ENCODE data around the gene LY86.
A peak's percentile ranks its signal among the peaks of the same experiment; 100 is the strongest.

The LY86 gene

DNA sequence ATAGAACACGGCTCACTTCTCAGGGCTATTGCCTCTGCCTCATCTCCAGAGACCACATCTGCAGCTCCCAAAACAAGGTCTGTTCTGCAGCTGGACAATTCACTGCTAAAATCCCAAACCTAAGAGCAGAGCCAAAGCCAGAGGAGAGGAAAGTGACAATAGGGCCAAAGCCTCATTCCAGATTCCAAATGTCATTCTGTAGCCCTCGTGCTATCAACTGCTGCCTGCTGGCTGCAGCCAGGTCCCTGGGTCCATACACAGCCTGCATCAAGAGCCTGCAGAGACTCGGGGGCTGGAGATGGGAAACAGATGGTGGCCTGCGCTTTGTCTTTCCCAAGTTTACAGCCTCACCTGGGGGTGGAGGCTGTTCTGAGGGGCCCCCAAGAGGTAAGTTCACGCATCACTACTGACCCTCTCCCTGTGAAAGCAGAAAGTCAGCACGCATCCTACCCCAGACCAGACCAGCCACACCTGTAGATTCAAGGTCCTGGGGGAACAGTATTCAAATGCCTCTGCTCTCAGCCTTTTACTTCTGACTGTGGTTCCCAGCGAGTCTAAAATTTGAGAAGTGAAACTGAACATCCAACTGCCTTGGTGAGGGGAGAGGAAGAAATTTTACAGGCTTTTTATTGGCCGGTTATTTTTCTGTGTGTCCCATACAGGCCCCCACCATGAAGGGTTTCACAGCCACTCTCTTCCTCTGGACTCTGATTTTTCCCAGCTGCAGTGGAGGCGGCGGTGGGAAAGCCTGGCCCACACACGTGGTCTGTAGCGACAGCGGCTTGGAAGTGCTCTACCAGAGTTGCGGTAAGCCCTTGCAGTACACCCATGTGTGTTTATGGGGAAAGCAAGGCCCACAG lies at the start of gene LY86:
Gene LY86 (plus strand): TSS at position 657 of the 860 bp plus-strand sequence. CDS start 15 bp downstream, at position 672.
- DNase-seq, result no peak

DNA sequence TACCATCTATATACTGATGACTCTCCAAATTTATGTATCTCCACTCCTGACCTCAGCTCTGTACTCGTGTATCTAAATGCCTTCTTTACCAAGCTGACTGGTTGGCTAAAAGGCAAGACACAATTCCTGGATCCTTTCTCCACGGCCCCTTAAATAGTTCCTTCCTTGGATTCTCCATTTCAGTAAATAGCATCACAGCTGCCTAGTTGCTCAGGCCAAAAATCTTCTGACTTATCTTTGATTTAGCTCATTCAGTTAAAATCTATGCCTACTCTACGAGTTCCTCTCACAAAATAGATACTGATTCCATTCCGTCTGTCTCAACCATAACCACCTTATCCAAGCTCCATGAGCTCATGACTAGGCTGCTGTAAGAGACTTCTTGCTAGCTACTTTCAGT lies 49.5 kb upstream of the LY86 start:
- no peak for DNase-seq

DNA sequence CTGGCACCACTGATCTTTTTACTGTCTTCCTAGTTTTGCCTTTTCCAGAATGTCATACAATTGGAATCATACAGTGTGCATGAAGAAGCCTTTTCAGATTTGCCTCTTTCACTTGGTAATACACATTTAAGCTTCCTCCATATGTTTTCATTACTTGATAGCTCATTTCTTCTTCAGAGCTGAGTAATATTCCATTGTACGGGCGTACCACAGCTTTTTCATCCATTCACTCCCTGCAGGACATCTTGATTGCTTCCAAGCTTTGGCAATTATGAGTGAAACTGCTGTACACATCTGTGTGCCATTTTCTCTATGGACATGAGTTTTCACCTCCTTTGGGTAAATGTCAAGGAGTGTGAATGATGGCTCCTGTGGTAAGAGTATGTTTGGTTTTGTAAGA lies 46.2 kb upstream of the LY86 start:
- DNase-seq, result no peak

DNA sequence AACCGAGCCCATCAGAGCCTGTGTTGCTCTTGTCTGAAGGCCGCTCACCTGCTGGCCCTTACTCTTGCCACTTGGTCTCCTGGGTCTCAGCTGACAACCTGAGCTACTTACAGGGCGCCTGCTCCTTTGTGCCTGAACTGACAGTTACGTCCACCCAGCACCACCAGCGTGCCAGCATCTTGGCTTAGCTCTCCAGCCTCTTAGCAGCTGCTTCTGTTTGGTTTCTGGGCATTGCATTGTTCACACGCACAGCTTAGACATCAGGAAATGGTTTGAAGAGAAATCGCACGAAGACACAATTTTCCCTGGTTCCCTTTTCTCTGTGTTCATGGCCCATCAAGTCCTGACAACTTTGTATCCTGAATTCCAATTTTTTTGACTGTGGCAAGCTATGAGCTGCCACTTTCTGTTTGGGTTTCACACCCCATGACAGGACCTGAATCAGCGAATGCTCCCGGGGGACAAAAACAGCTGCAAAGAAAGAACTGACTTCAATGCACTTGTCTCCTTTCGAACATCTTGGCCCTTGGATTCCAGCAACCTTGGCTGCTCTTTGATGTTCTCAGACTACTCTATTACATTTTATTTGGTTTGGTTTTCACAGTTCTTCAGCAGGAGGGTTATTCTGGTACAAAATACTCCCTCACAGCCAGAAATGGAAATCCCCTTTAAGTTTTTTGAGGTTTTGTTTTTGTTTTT lies 45.2 kb upstream of the LY86 start:
- DNase-seq, result no peak

DNA sequence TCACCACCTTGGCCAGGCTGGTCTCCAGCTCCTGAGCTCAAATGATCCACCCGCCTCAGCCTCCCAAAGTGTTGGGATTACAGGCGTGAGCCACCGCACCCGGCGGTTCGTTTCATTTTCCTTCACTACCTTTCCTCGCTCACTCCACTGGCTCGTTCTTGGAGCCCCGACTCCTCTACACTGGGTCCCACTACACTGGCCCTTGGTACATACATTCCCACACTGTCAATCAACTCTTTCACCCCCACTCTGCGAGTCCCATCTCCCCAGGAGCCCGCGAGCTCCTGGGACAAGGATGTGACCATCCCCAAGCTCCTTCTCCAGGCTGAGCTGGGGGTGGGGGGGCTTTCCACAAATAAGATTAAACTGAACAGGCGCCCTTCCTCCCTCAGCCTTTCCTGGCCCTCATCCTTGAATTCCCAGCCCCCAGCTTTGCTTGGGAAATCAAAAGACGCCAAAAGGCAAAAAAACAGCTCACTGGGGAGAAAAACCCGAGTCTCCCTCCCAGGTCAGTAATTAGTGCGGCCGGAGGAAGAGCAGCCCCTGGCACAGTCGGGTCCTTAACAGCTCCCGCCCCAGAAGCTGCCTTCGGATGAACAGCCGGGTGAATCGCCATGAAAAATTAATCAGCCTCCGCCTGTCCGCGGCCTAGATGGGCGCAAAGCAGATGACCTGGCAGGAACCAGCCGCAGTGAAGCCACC lies 42.8 kb upstream of the LY86 start:
- DNase-seq, result no peak

DNA sequence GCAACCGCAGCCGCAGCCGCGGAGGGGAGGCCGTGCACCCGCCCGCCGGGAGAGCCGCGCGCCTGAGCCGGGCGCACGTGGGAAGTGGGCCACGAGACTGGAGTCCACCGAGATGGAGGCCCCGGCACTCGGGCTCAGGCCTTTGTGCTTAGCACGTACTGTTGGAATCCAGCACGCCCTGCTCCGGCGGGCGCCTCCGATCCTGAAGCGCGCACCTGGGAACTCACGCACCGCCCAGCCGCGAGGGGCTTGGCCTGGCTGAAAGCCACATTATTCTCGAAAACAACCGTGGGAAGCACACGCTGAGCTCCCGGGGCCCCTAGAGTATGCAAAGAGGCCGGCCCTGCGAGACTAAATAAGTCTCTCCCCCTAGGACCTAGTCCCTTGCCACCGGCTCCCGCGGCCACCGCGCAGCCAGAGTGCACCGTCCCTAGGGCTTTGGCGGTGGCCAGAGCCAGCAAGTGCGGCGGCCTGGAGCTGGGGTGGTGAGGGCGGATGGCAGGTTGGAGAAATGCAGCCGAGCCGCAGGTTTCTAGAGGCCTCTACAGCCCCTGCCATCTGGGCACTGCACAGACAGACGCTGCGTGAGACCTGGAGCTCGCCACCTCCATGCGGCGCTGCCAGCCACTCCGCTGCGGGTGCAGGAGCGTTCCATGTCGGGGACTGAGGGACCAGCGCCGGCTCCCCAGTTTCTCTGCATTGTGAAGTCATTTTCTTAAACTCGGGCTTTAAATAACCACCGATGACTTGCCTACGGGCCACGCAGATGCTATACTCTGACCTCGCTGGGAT lies 42.0 kb upstream of the LY86 start:
- peak; percentile 37 for DNase-seq

DNA sequence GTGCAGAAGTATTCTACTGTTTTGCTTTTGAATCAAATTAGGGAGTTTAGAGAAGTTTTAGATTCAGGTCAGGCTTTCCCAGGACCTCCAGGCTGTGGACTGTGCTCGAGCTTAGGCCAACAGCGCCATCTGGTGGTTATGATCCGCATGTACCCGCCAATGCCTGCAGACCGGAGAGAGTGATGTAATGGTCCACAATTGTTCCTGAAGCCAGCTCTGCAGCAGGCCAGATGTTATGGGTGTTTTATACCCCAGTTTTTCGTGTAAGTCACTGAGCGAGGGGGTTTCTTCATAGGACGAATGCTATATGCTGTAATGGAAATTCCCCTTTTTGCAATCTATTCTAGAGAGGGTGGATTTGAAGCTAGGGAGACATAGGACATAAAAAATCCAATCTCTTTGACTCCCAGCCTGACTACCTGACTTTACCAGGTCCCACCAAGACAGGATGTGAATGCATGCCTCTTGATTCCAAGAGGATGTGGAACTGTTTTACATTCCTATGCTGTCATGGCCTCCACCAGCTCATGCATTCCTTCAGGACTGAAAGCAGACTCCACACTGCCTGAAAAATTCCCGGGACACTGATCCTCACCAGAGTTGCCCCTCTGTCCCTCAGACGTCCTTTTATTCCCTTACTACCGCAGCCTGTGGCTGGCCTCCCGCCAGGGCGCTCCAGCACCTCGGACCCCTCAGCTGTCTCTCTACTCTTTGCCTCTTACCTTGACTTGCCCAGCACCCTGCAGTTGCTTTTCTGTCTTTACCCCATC lies 41.2 kb upstream of the LY86 start:
- DNase-seq, result peak; percentile 39

DNA sequence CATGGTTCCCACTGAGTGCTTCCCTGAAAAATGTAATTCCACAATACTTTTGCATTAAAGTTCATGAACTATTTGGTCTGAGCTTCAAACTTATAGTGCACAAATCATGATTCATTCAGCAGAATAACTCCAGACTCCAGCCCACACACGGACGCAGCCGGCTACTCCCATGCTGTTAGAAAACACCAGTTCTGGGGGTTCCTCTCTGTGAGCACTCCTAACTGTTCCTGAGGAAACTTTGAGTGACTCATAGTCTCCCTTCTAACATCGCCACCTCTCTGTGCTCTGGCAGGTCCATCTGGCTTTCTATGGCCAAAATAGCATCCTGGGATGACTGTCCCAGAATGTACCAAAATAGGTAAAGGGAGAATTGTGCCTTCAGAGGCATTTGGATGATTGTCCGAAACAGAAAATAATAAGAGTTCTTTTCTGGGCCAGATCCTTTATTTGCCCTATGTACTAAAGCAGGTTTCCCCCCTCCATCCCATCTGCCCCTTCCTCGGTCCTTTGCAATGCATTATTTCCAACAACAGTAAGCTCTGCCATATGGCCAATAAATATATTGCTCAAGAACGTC lies 32.3 kb upstream of the LY86 start:
- no peak for DNase-seq

DNA sequence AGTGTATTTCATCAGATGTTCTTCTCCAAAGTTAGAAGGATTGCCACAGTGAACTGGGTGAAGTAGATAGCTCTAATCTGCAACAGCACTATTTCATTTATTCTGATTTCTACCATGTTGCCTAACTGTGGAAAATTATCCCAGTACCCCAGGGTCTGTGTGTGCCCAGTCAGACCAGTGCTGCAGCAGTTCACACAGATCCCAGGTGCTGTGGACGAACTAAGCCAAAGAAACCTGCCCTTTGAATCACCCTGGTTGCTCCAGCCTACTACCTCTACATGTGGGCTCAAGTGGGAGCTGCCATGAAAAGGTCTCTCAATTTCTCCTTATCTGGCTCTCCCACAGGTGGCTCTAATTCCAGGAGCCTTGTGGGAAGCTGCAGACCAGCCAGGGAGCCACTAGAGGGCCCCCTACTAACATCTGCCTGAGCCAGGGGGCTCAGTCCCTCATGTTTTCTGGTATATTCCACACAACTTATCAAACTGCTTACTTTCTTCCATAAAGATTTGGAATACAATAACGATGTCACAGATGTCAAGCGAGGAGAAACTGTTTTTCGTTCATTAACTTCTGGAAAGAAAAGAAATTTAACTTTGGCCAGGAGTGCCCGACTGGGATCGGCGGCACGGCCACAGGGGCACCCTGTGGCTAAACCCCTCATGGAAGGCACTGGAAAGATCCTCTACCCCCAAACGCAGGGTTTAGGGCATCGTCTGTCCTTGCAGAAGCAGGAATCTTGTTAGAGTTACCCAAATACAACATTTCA lies 31.6 kb upstream of the LY86 start:
- peak; percentile 23 for DNase-seq

DNA sequence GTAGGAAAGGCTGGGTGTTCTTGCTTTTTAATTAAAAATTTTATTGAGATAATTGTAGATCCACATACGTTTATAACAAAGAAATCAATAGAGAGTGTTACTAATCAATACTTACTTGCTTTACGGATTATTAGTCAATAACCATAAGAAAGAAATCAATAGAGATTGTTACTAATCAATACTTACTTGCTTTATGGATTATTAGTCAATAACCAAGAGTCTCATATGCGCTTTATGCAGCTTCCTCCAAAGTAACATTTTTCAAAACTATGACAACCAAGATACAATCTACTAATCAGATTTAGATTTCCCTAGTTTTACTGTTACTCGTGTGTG lies 31.0 kb upstream of the LY86 start:
- DNase-seq, result no peak

DNA sequence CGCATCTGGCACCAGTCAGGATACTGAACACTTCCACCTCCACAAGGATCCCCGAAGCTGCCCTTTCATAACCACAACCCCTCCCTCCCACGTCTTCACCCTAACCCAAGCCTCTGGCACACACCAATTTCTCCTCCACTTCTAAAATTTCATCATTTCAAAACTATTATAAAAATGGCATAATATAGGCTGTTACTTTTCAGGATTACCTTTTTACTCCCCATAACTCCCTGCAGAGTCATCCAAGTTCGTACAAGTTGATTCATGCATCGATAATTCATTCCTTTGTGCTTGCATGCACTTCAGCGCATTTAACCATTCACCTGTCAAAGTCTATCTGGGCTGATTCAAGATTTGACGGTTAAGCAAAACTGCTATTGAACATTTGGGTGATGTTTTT lies 30.6 kb upstream of the LY86 start:
- DNase-seq, result no peak

DNA sequence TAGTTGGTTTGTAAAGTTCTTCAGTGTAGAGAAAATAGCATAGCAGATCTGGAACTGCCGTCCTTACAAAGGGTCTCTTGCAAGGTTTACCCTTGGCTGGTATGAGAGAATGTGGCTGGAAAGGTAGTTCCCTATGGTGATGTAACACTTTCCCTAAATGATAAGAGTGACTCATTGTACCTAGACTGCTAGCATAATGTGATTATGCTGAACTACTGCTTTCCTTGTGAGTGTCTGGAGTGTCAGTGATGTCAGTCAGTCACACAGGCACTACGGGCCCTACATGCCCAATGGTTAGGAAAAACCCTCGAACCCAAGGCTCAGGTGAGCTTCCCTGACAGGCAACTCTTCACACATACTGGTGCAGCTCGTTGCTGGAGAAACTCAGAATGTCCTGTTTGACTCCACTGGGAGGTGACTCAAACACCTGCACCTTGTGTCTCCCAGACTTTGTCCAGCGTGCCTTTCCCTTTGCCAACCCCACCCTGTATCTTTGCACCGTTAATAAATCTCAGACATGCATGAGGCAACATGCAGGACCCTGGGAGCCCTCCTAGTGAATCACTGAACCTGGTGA lies 28.4 kb upstream of the LY86 start:
- no peak for DNase-seq

DNA sequence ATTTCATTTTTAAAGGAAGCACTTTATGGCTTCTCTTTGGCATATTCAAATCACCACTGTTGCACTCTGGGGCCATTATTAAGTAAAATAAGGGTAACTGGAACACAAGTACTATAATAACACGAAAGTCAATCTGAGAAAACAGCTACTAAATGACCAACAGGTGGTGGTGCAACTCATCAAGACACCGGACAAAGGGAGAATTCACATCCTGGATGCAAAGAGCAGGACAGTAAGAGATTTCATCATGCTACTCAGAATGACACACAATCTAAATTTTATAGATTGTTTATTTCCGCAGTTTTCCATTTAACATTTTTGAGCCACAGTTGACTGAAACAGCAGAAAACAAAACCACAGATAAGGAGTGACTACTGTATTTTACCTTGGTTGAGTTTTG lies 27.6 kb upstream of the LY86 start:
- no peak for DNase-seq

DNA sequence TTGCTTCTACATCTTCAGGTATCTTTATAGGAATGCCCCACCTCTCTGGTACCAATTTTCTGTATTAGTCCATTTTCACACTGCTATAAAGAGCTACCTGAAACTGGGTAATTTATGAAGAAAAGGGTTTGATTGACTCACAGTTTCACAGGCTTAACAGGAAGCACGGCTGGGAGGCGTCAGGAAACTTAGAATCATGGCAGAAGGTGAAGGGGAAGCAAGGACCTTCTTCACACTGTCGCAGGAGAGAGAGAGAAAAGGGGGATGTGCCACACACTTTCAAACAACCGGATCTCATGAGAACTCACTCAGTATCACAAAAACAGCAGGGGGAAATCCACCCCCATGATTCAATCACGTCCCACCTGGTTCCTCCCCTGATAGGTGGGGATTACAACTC lies 24.4 kb upstream of the LY86 start:
- no peak for DNase-seq

DNA sequence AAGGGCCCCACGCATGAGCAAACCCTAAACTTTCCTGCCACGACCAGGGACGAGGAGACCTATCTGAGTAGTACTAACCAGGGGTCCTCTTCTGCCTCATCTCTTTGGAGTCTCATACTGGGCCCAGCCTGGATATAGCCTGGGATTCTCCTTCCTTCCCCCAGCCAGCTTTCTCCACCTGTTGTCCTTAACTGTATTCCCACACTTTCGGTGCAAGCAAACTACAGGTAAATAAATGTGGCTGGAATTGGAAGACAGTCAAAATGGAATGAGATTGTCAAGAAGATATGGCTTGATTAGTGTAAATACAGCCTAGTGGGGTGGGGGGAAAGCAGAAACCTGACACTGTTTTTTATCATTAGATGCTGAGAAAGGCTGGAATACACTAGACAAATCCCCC lies 23.5 kb upstream of the LY86 start:
- DNase-seq, result peak; percentile 2

DNA sequence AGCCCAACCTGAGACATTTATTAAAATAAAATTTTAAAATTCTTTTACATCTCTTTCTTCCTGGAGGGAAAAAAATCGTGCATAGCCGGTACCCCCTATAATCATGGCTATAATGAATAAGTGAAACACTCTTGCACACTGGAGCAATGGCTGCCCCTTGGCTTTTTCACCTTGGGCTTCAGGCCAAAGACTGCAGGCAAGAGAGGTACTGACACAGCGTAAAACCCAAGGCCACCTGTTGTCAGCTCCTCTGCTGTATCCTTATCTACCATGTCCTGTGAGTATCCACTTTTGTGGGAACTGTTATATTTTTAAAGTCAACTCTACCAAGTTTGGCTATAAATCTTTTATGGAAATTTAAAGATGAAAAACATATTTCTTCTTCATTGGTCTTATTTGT lies 23.0 kb upstream of the LY86 start:
- peak; percentile 1 for DNase-seq

DNA sequence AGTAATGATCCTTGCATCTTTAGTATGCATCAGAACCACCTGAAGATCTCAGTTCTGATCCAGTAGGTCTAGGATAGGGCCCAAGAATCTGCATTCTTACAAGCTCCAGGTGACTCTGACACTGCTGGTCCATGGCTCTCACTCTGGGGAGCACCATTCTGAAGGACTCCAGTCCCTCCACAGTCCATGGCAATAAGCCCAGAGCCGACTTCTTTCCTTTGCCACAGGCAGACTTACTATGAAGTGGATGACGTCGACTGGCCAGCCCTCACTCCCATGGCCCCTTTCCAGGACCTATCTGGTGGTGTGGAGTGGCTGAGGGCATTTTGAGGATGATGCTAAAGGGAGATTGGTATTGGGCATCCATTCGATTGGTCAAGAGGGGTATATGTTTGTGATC lies 21.8 kb upstream of the LY86 start:
- no peak for DNase-seq

DNA sequence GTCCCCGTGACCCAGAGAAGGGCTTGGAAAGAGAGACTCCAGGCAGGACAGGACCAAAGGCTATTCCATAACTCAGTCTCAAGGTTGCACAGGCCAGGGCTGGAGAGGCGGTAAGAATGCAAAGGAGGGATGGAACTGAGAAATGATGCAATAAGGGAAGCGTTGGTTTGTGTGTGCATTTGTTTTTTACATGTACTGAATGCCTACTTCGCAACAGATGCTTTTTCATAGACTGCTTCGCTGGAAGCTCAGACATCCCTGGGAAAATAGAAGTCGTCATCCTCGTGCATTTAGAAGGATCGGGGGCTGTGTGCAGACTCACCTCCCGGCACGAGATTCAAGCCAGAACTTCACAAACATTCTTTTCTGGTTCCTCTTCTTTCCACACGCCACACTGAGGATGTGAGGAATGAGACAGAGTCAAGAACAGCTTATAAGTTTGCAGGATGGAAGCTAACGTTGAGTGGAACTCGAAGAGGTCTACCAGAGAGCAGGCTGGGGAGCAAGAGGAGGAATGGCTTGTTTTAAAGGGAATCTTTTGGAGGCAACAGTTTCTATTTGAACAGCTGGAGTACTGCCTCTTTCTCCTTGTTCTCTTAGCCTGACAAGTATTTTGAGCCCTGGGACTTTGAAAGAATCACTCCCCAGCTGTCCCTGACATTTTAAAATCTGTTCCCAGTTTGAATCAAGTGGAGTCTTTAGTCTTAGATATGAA lies 19.3 kb upstream of the LY86 start:
- DNase-seq, result no peak

DNA sequence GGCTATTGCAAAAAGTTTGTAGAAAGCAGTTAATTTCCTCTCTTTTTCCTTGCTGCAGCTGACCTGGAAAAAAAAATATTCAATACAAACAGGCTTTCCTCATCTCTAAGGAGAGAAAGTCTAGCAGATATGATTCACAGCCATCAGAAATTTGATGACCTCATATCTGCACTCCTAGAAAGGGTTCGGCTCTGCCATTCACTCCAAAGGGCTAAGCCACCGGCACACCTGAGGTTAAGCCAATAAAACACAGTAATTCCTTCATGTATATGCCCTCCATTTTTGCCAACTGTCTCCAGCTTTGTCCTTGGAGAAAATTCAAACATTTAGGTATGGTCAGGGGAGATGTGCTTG lies 18.7 kb upstream of the LY86 start:
- DNase-seq, result no peak
